ENCODE results near the gene FARS2. TPM values are rescaled to one million over a fixed set of nuclear protein-coding genes. Genes with fewer than 3 reads are reported as not detected.

FARS2 gene
- total RNA-seq, 1 donor from 2014 or later, result 11.8 TPM

GRCh38 chr6:5569491-5569890, 308.2 kb downstream of the FARS2 start:
- no peak for TF ChIP-seq CTCF (IDR thresholded peaks at IDR 0.05)
- Mint-ChIP-seq H3K9me3 (ENCODE audit: low read depth) (peaks cover 14% of the 10 kb centered on the region), H3K4me3 (ENCODE audit: unreplicated experiment) (no peak overlapping the region), H3K27me3 (ENCODE audit: low read depth) (no peaks in the 10 kb centered on the region), H3K4me1 (ENCODE audit: low read depth) (peaks cover 3% of the 10 kb centered on the region), H3K36me3 (ENCODE audit: low read depth) (peaks cover 1% of the 10 kb centered on the region), H3K27ac (ENCODE audit: unreplicated experiment) (no peak overlapping the region)
- no peak for DNase-seq (ENCODE audit: low spot score)

- Mint-ChIP-seq H3K9me3 (ENCODE audit: low read depth) (peaks cover 25% of the 10 kb centered on the region), H3K27me3 (ENCODE audit: low read depth) (no peaks in the 10 kb centered on the region), H3K36me3 (ENCODE audit: low read depth) (peaks cover 1% of the 10 kb centered on the region), H3K27ac (ENCODE audit: unreplicated experiment) (no peak overlapping the region), H3K4me3 (ENCODE audit: unreplicated experiment) (no peak overlapping the region), H3K4me1 (ENCODE audit: low read depth) (peaks cover 3% of the 10 kb centered on the region)
- DNase-seq (ENCODE audit: low spot score), result no peak
- no peak for TF ChIP-seq CTCF (IDR thresholded peaks at IDR 0.05)
These were observed 309.3 kb downstream of the FARS2 start for GRCh38 chr6:5570641-5571040.

- Mint-ChIP-seq H3K27me3 (ENCODE audit: low read depth) (no peaks in the 10 kb centered on the region), H3K36me3 (ENCODE audit: low read depth) (peaks cover 2% of the 10 kb centered on the region), H3K4me1 (ENCODE audit: low read depth) (peaks cover 11% of the 10 kb centered on the region), H3K9me3 (ENCODE audit: low read depth) (peaks cover 8% of the 10 kb centered on the region), H3K4me3 (ENCODE audit: unreplicated experiment) (no peak overlapping the region), H3K27ac (ENCODE audit: unreplicated experiment) (no peak overlapping the region)
- no peak for TF ChIP-seq CTCF (IDR thresholded peaks at IDR 0.05)
- DNase-seq (ENCODE audit: low spot score), result no peak
These were observed 319.6 kb downstream of the FARS2 start for GRCh38 chr6:5580736-5581581.

GRCh38 chr6:5582762-5583161, 321.4 kb downstream of the FARS2 start:
- Mint-ChIP-seq H3K4me1 (ENCODE audit: low read depth) (peaks cover 11% of the 10 kb centered on the region), H3K36me3 (ENCODE audit: low read depth) (peaks cover 3% of the 10 kb centered on the region), H3K4me3 (ENCODE audit: unreplicated experiment) (no peak overlapping the region), H3K9me3 (ENCODE audit: low read depth) (peaks cover 7% of the 10 kb centered on the region), H3K27me3 (ENCODE audit: low read depth) (no peaks in the 10 kb centered on the region), H3K27ac (ENCODE audit: unreplicated experiment) (no peak overlapping the region)
- DNase-seq (ENCODE audit: low spot score), result no peak
- TF ChIP-seq CTCF (IDR thresholded peaks at IDR 0.05), result peak; percentile 29

- Mint-ChIP-seq H3K36me3 (ENCODE audit: low read depth) (peaks cover 3% of the 10 kb centered on the region), H3K27me3 (ENCODE audit: low read depth) (no peaks in the 10 kb centered on the region)
- no peak for TF ChIP-seq CTCF (IDR thresholded peaks at IDR 0.05)
These were observed 322.2 kb downstream of the FARS2 start for GRCh38 chr6:5583528-5583927.

More at GRCh38 chr6:5583528-5583927, 322.2 kb downstream of the FARS2 start:
- no peak for DNase-seq (ENCODE audit: low spot score)
- Mint-ChIP-seq H3K27ac (ENCODE audit: unreplicated experiment) (peak overlapping the region; percentile 93), H3K9me3 (ENCODE audit: low read depth) (peaks cover 7% of the 10 kb centered on the region), H3K4me1 (ENCODE audit: low read depth) (peaks cover 11% of the 10 kb centered on the region), H3K4me3 (ENCODE audit: unreplicated experiment) (no peak overlapping the region)

Data from chondrocyte (in vitro differentiated cells).